Endometrial microvascular endothelial cells (primary cell): ENCODE data around the gene TMEM92. TPM values are rescaled to one million over a fixed set of nuclear protein-coding genes. Genes with fewer than 3 reads are reported as not detected.

Source experiments
- in situ Hi-C: cut with HindIII; loops from 2 replicates; pipeline ENCODE4 v1.10.0; 2017; ENCODE audit warnings: low sequenced_read_pairs, low pct_unique_long_range_greater_than_20kb; ENCODE audit errors: inconsistent ontology term
- total RNA-seq: library from RNA; depleted of rRNA; stranded (reverse); fragments of >200 nt; gene quantifications from one replicate; pipeline ENCODE4 v1.2.3, GENCODE V29; 2015; ENCODE audit errors: inconsistent ontology term

Gene TMEM92
- total RNA-seq = not detected

GRCh38 chr17:50274142-50274896 is at the start of gene TMEM92:
TSS of gene TMEM92 (plus strand) at chr17:50274466. CDS start at chr17:50274502, 36 bp downstream.
- in situ Hi-C loops = no loop called here

DNA sequence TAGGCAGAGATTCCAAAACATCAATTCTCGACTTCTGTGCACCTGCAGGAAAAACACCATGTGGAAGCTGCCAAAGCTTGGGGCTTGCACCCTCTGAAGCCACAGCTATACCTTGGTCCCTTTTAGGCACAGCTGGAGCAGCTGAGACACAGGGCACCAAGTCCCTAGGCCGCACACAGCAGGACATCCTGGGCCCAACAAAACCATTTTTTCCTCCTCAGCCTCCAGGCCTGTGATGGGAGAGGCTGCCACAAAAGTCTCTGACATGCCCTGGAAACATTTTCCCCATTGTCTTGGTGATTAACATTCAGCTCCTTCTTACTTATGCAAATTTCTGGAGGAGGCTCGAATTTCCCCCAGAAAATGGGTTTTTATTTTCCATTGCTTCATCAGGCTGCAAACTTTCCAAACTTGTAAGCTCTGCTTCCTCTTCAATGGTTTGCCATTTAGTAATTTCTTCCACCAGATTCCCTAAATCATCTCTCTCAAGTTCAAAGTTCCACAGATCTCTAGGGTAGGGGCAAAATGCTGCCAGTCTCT is 48.5 kb upstream of the TMEM92 start:
- in situ Hi-C loops = no loop called here

DNA sequence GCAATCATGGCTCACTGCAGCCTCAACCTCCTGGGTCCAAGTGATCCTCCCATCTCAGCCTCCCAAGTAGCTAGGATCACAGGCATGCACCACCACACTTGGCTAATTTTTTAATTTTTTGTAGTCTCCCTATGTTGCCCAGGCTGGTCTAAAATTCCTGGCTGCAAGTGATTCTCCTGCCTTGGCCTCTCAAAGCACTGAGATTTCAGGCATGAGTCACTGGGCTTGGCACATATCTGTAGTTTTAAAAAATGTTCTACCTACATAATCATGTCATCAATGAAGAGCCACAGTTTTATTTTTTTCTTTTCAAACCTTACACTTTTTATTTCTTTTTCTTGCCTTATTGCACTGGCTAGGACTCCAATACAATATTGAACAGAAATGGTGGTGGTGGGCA is 39.7 kb upstream of the TMEM92 start:
- in situ Hi-C loops = no loop called here

DNA sequence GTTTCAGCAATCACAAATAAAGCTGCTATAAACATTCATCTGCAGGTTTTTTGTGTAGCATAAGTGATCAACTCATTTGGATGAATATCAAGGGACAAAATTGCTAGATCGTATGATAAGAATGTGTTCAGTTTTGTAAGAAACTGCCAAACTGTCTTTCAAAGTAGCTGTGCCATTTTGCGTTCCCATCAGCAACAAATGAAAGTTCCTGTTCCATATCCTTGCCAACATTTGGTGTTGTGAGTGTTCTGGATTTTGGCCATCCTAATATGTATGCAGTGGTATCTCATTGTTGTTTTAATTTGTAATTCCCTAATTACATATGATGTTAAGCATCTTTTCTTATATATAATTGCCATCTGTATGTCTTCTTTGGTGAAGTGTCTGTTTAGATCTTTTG is 36.4 kb upstream of the TMEM92 start:
- in situ Hi-C loops = no loop called here

DNA sequence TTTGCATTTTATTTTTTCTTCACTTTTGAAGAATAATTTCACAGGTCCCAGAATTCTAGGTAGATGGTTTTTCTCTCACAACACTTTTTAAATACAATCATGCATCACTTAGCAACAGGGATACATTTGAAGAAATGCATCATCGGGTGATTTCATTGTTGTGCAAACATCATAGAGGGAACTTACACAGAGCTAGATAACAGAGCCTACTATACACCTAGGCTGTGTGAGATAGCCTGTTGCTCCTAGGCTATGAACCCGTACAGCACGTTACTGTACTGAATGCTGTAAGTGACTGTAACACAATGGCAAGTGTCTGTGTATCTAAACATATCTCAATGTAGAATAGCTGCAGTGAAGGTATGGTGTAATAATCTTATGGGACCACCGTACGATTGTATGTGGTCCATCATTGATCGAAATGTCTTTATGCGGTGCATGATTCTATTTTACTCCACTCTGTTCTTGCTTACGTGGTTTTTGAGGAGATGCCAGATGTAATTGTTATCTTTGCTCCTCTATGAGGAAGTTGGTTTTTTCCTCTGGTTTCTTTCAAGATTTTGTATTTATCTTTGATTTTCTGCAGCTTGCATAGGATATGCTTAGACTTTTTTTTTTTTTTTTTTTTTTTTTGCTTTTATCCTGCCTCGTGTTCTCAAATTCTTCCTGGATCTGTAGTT is 35.5 kb upstream of the TMEM92 start:
- in situ Hi-C loops = no loop called here

GRCh38 chr17:50239937-50240336 is 34.3 kb upstream of the TMEM92 start:
- in situ Hi-C loops = no loop called here

- in situ Hi-C loops = no loop called here
These were observed 33.4 kb upstream of the TMEM92 start for GRCh38 chr17:50240851-50241250.

GRCh38 chr17:50241431-50241830 is 32.8 kb upstream of the TMEM92 start:
- in situ Hi-C loops = no loop called here

DNA sequence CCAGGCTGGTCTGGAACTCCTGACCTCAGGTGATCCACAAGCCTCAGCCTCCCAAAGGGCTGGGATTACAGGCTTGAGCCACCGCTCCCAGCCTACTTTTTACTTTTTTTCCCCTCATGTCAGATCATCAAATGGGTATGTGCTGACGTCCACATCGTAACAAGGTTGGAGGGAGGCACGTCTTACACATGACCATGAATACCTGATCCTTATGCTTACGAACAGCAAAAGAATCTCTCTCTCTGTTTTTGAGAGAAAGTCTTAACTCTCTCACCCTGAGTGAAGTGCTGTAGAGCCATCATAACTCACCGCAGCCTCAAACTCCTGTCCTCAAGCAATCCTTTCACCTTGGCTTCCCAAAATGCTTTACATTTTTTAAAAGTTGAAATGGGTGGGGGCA is 29.5 kb upstream of the TMEM92 start:
- in situ Hi-C loops = no loop called here

DNA sequence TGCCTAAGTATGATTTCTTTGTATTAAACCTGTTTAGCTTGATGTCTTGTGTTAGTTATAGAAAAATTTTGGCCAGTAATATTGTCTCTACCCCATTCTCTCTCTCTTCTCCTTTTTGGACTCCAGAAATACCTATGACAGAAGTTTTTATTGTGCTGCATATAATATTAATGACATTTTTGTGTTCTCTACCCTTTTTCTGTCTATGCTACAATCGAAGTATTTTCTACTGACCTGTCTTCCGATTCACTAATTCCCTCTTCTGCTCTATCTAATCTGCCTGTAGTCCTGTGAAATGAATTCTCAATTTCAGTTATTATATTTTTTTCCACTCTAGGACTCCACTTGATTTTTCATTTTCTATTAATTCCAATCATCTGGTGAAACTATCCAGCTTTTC is 26.0 kb upstream of the TMEM92 start:
- in situ Hi-C loops = no loop called here

- in situ Hi-C loops = no loop called here
These were observed 21.5 kb upstream of the TMEM92 start for GRCh38 chr17:50252781-50253180.

GRCh38 chr17:50255766-50256635 is 18.3 kb upstream of the TMEM92 start:
- in situ Hi-C loops = no loop called here

- in situ Hi-C loops = no loop called here
These were observed 17.2 kb upstream of the TMEM92 start for GRCh38 chr17:50256826-50257618.

DNA sequence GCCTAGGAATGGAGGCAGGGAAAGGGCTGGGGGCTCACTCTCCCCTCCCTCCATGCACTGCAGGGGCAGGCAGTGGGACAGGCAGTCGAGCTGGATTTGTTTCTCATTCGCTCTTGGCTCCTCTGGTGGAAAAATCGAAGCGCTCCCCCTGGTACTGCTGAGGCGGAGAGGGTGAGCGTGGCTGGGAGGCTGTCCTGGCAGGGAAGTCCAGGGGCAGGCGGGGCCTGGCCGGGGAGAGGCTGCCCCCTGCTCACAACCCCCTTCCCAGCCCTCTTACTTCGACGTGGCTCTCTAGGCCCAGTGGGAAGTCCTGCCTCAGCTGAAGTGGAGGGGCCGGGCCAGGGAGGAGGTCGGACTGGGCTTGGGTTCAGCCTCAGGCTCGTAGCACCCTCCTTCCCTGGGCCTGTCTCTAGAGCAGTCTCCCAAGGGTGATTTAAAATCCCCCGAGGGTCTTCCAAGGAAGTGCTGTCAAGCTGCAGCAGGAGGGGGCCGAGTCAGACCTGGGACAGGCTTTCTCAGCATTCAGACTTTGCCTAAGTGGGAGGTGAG is 16.5 kb upstream of the TMEM92 start:
- in situ Hi-C loops = no loop called here

DNA sequence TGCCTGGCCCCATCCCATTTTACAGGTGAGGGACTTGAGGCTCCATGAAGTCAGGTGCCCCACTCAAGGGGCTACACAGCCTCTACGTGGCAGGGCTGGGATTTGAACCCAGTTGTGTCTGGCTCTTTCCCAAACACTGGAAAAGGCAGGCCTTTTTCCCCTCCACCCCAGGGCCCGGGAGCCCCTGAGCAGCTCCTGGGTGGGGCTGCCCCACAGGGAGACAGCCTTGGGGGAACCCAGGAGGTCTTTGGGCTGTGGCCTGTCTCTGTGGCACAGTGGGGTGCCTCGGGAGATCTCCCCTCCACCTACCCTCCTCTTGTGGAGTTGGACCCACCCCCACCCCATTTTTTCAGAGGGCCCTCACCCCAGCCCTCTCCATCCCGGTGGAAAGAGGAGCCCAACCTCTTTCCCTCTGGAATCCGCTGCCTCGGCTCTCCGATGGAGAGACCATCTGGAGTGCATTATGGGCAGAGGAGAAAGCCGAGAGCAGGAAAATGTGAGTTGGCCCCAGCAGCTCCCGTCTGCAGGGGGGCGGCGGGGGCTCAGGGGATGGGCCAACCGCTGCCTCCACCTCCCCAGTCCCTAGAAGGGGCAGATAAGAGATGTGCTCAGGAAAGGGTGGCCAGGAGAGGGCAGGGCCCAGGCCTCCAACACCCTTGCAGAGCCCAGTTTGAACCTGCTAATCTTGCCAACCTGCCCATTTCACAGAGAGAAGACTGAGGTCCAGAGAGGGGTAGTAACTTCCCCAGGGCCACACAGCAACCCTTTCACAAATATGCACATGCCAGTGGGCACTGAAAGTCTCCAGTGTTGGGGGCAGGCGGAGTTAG is 15.4 kb upstream of the TMEM92 start:
- in situ Hi-C loops = no loop called here

DNA sequence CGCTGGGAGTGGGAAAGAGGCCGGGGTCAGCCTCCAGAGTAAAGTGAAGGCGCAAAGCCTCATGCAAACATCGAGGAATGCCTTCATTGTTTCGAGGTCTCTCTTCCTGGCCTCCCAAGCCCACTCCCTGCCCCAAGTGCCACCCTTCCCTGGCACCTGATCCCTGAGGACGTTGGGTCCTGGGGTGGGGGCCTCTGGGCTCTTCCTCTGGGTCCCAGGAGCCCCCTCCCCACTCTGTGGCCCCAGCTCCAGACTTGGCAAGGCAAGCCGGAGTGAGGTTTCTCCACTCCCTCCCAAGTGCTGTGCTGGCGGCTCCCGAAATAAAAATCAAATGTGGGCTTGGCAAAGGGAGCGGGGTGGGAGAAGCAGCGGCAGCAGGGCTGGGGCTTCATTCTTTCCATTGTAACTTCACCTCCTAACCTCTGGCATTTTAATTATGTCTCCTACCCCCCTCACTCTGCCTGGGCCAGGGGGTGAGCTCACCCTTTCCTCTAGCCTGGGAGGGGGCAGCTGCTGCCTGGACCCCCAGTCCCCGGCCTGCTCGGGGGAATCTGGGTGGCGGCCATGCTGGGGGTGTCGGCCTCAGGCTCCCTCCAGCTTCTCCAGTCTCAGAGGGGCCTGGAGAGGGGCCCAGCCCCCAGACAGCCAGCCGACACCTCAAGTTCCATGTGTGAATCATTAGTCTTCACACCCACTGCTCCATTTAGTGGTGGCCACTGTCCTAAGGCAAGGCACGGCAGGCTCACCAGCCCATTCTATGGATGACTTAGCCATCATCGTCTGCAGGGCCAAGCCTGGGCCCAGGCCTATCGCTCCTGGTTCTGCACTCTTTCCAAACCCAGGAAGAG is 14.6 kb upstream of the TMEM92 start:
- in situ Hi-C loops = no loop called here

DNA sequence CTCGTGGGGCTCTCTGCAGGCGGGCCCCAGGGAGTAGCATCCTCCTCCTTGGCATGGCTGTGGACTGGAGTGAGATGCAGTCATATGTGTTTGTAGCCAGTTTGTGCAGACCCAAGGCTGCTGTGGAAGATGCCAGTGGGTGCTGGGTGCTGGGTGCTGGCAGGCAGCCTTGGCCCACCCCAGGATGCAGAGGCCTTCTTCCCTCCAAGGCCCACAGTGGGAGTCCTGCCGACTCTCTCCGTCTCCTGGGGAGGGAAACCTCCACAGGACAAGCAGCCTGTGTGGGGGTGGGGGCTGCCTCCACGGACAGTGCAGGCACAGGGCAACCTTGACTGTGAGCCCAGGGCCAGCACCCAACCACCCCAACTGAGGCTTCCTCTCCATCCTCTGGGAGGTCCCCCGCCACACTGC is 13.8 kb upstream of the TMEM92 start:
- in situ Hi-C loops = no loop called here
